ENCODE results near the gene SUMO3. TPM values are rescaled to one million over a fixed set of nuclear protein-coding genes. Genes with fewer than 3 reads are reported as not detected.

The SUMO3 gene
- total RNA-seq, 2 donors from 2014 or later, result 59.7 to 74.1 TPM

- no peak for TF ChIP-seq CTCF (IDR thresholded peaks at IDR 0.05)
- Histone ChIP-seq H3K36me3 (peaks cover 33% of the 10 kb centered on the region), H3K27ac (no peak overlapping the region), H3K27me3 (no peaks in the 10 kb centered on the region), H3K9me3 (no peaks in the 10 kb centered on the region), H3K4me3 (no peak overlapping the region), H3K4me1 (peaks cover 0 to 25% of the 10 kb centered on the region in 2 donors)
- DNase-seq (ENCODE audit: low spot score), result no peak
Observed at GRCh38 chr21:44778094-44778493, 39.8 kb downstream of the SUMO3 start.

- H3K9me3 ChIP-seq, result no peaks in the 10 kb centered on the region
- no peaks in the 10 kb centered on the region for H3K27me3 ChIP-seq
- DNase-seq (ENCODE audit: low spot score), result no peak
- no peak overlapping the region for H3K4me3 ChIP-seq
- H3K4me1 ChIP-seq, result peaks cover 0 to 9% of the 10 kb centered on the region in 2 donors
- TF ChIP-seq CTCF (IDR thresholded peaks at IDR 0.05), result no peak
- H3K36me3 ChIP-seq, result peaks cover 64% of the 10 kb centered on the region
- no peak overlapping the region for H3K27ac ChIP-seq
Observed at GRCh38 chr21:44774972-44775371, 42.9 kb downstream of the SUMO3 start.

GRCh38 chr21:44773291-44773932 lies 44.5 kb downstream of the SUMO3 start:
- Histone ChIP-seq H3K36me3 (peaks cover 70% of the 10 kb centered on the region), H3K4me3 (no peak overlapping the region), H3K9me3 (no peaks in the 10 kb centered on the region), H3K27me3 (no peaks in the 10 kb centered on the region), H3K4me1 (no peaks in the 10 kb centered on the region), H3K27ac (no peak overlapping the region)
- TF ChIP-seq CTCF (IDR thresholded peaks at IDR 0.05), result no peak
- no peak for DNase-seq (ENCODE audit: low spot score)

GRCh38 chr21:44771896-44772525 lies 45.9 kb downstream of the SUMO3 start:
- no peak for TF ChIP-seq CTCF (IDR thresholded peaks at IDR 0.05)
- H3K4me3 ChIP-seq, result no peak overlapping the region

GRCh38 chr21:44767834-44768831 lies 49.7 kb downstream of the SUMO3 start:
- Histone ChIP-seq H3K4me1 (no peaks in the 10 kb centered on the region), H3K27me3 (no peaks in the 10 kb centered on the region), H3K4me3 (no peak overlapping the region), H3K27ac (no peak overlapping the region), H3K36me3 (peaks cover 37% of the 10 kb centered on the region), H3K9me3 (no peaks in the 10 kb centered on the region)
- no peak for DNase-seq (ENCODE audit: low spot score)
- TF ChIP-seq CTCF (IDR thresholded peaks at IDR 0.05), result no peak

More at GRCh38 chr21:44771896-44772525, 45.9 kb downstream of the SUMO3 start:
- Histone ChIP-seq H3K27me3 (no peaks in the 10 kb centered on the region), H3K4me1 (no peaks in the 10 kb centered on the region), H3K36me3 (peaks cover 65% of the 10 kb centered on the region), H3K9me3 (no peaks in the 10 kb centered on the region), H3K27ac (no peak overlapping the region)
- no peak for DNase-seq (ENCODE audit: low spot score)
